Measurements from ENCODE around the gene MBNL2. TPM values are rescaled to one million over a fixed set of nuclear protein-coding genes. Genes with fewer than 3 reads are reported as not detected.

The MBNL2 gene
- total RNA-seq, 2 experiments from 2014 or later: 2.7 to 7.4 TPM

- H3K4me3 ChIP-seq (ENCODE audit: low read depth, low read length, poor library complexity, severe bottlenecking): no peak overlapping the region
- no peak overlapping the region for H3K4me2 ChIP-seq (ENCODE audit: low read length)
- H3K79me2 ChIP-seq (ENCODE audit: insufficient read depth, low read depth, low read length): no peaks in the 10 kb centered on the region
- H3K9me3 ChIP-seq (ENCODE audit: low read length): no peaks in the 10 kb centered on the region
- CTCF ChIA-PET (ENCODE audit: unreplicated experiment): no interaction called here
- H3K27ac ChIP-seq (ENCODE audit: low read depth, low read length, poor library complexity, severe bottlenecking): no peak overlapping the region
- H2AFZ ChIP-seq (ENCODE audit: low read length): no peak overlapping the region
- intact Hi-C loops (cut with micrococcal nuclease; ENCODE audit: unreplicated experiment): no loop called here
- TF ChIP-seq EZH2phosphoT487 (IDR thresholded peaks at IDR 0.05; ENCODE audit: borderline replicate concordance, low read depth, low read length): no peak
- no peak for TF ChIP-seq CTCF (conservative IDR thresholded peaks at IDR 0.05; ENCODE audit: low read length)
- no peaks in the 10 kb centered on the region for H3K4me1 ChIP-seq (ENCODE audit: insufficient read depth, low read length, poor library complexity, severe bottlenecking)
- no peaks in the 10 kb centered on the region for H3K9me2 ChIP-seq (ENCODE audit: insufficient read depth, low read length)
- no peaks in the 10 kb centered on the region for H3K36me3 ChIP-seq (ENCODE audit: insufficient read depth, low read length)
- DNase-seq (ENCODE audit: low spot score): no peak
- POLR2A ChIA-PET: interaction anchor here (0.7 to 1.3 kb wide), 2 partner anchors 28 to 57 kb away, joined by 3 to 5 read pairs; partner anchors contain the start of gene MBNL2
- no TSS peak for BruUV-seq (replicated peaks)
- no peaks in the 10 kb centered on the region for H4K20me1 ChIP-seq (ENCODE audit: insufficient read depth, low read length)
Observed at GRCh38 chr13:97249796-97250495, 27.8 kb downstream of the MBNL2 start.

- Histone ChIP-seq H4K20me1 (ENCODE audit: insufficient read depth, low read length) (no peaks in the 10 kb centered on the region), H3K36me3 (ENCODE audit: insufficient read depth, low read length) (no peaks in the 10 kb centered on the region), H3K4me1 (ENCODE audit: insufficient read depth, low read length, poor library complexity, severe bottlenecking) (no peaks in the 10 kb centered on the region), H3K9me2 (ENCODE audit: insufficient read depth, low read length) (no peaks in the 10 kb centered on the region), H3K9me3 (ENCODE audit: low read length) (no peaks in the 10 kb centered on the region), H3K4me3 (ENCODE audit: low read depth, low read length, poor library complexity, severe bottlenecking) (no peak overlapping the region), H3K27ac (ENCODE audit: low read depth, low read length, poor library complexity, severe bottlenecking) (no peak overlapping the region), H3K79me2 (ENCODE audit: insufficient read depth, low read depth, low read length) (no peaks in the 10 kb centered on the region), H2AFZ (ENCODE audit: low read length) (no peak overlapping the region), H3K4me2 (ENCODE audit: low read length) (no peak overlapping the region)
- no peak for TF ChIP-seq EZH2phosphoT487 (IDR thresholded peaks at IDR 0.05; ENCODE audit: borderline replicate concordance, low read depth, low read length)
- no peak for TF ChIP-seq CTCF (conservative IDR thresholded peaks at IDR 0.05; ENCODE audit: low read length)
- intact Hi-C loops (cut with micrococcal nuclease; ENCODE audit: unreplicated experiment): no loop called here
- ChIA-PET POLR2A (interaction anchor here (1.3 kb wide), 1 partner anchor 29 kb away, joined by 5 read pairs; the partner anchor contains the start of gene MBNL2), CTCF (ENCODE audit: unreplicated experiment) (no interaction called here)
- no TSS peak for BruUV-seq (replicated peaks)
- DNase-seq (ENCODE audit: low spot score): no peak
Observed at GRCh38 chr13:97250560-97250959, 28.4 kb downstream of the MBNL2 start.

GRCh38 chr13:97252735-97253134, 30.6 kb downstream of the MBNL2 start:
- Histone ChIP-seq H3K9me2 (ENCODE audit: insufficient read depth, low read length) (no peaks in the 10 kb centered on the region), H3K4me2 (ENCODE audit: low read length) (no peak overlapping the region), H3K36me3 (ENCODE audit: insufficient read depth, low read length) (no peaks in the 10 kb centered on the region), H3K4me3 (ENCODE audit: low read depth, low read length, poor library complexity, severe bottlenecking) (no peak overlapping the region), H3K9me3 (ENCODE audit: low read length) (no peaks in the 10 kb centered on the region), H2AFZ (ENCODE audit: low read length) (no peak overlapping the region), H3K27ac (ENCODE audit: low read depth, low read length, poor library complexity, severe bottlenecking) (no peak overlapping the region), H3K4me1 (ENCODE audit: insufficient read depth, low read length, poor library complexity, severe bottlenecking) (no peaks in the 10 kb centered on the region), H4K20me1 (ENCODE audit: insufficient read depth, low read length) (no peaks in the 10 kb centered on the region), H3K79me2 (ENCODE audit: insufficient read depth, low read depth, low read length) (no peaks in the 10 kb centered on the region)
- TF ChIP-seq EZH2phosphoT487 (IDR thresholded peaks at IDR 0.05; ENCODE audit: borderline replicate concordance, low read depth, low read length) (no peak), CTCF (conservative IDR thresholded peaks at IDR 0.05; ENCODE audit: low read length) (no peak)
- no peak for DNase-seq (ENCODE audit: low spot score)
- CTCF ChIA-PET (ENCODE audit: unreplicated experiment): no interaction called here
- no TSS peak for BruUV-seq (replicated peaks)
- intact Hi-C loops (cut with micrococcal nuclease; ENCODE audit: unreplicated experiment): no loop called here
- POLR2A ChIA-PET: no interaction called here

Data from OCI-LY7 (cell line).